Tibial artery (tissue), 4 donors: ENCODE data around the gene PRDM8.

ENCODE experiments used
- DNase-seq, 2 donors: peaks; one replicate each; pipeline ENCODE4 v3.0.0-alpha.2; 2019
- H3K27ac ChIP-seq, 2 donors: fragments of 200-600 bp; sonication (generic) in 1 of 2; 1 replicate in 1 of 2; 2 replicates in 1 of 2; pipeline ENCODE4 v1.5.1; 2018 to 2019; ENCODE audit warnings: mild to moderate bottlenecking in 1 of 2
- H3K27me3 ChIP-seq, 2 donors: fragments of 200-600 bp; sonication (generic) in 1 of 2; one replicate each; pipeline versions ENCODE4 v1.5.1 to v1.6.0; 2016 to 2019
- H3K36me3 ChIP-seq, 3 donors: fragments of 200-600 bp; sonication (generic) in 2 of 3; one replicate each; pipeline ENCODE4 v1.5.1; 2016 to 2019; ENCODE audit warnings: mild to moderate bottlenecking in 2 of 3
- H3K4me1 ChIP-seq, 4 donors: fragments of 200-600 bp; sonication (generic) in 2 of 4; 1 replicate in 3 of 4; 2 replicates in 1 of 4; pipeline ENCODE4 v1.5.1; 2016 to 2019
- H3K4me3 ChIP-seq, 2 donors: fragments of 200-600 bp; sonication (generic) in 1 of 2; 1 replicate in 1 of 2; 2 replicates in 1 of 2; pipeline ENCODE4 v1.5.1; 2018 to 2019; ENCODE audit warnings: mild to moderate bottlenecking in 2 of 2
- H3K9me3 ChIP-seq, 3 donors: fragments of 200-600 bp; sonication (generic) in 1 of 3; one replicate each; pipeline ENCODE4 v1.5.1; 2016 to 2019
- CTCF ChIP-seq, 2 experiments: fragments of 200-600 bp in 1 of 2; fragments of 450-650 bp in 1 of 2; IDR thresholded peaks; one replicate each; pipeline ENCODE4 v1.5.1; 2017 to 2019; ENCODE audit warnings: antibody characterized with exemption in 2 of 2, mild to moderate bottlenecking in 1 of 2, moderate library complexity in 1 of 2
- intact Hi-C: fragments of 100-400 bp; cut with DNase I; formaldehyde crosslinking; loops from one replicate; pipeline ENCODE4 v1.15.0; 2023; ENCODE audit warnings: low total_unique reads

PRDM8 gene

GRCh38 chr4:80188457-80188800 lies 8.9 kb upstream of the PRDM8 start:
- DNase-seq: no peak
- H3K9me3 ChIP-seq: no peaks in the 10 kb centered on the region
- no peak for TF ChIP-seq CTCF (IDR thresholded peaks at IDR 0.05)
- intact Hi-C loops: loop anchor here (10.0 kb wide), 1 partner anchor 114 kb away; the partner anchor contains the start of gene ANTXR2
- H3K36me3 ChIP-seq: no peaks in the 10 kb centered on the region
- peaks cover 0 to 47% (median 31%) of the 10 kb centered on the region in 4 donors for H3K4me1 ChIP-seq
- no peak overlapping the region for H3K27ac ChIP-seq
- H3K27me3 ChIP-seq: peaks cover 0 to 59% of the 10 kb centered on the region in 2 donors
- no peak overlapping the region for H3K4me3 ChIP-seq

GRCh38 chr4:80188801-80189458 lies 8.4 kb upstream of the PRDM8 start:
- no peak for DNase-seq
- Histone ChIP-seq H3K9me3 (no peaks in the 10 kb centered on the region), H3K36me3 (no peaks in the 10 kb centered on the region), H3K27me3 (peaks cover 0 to 64% of the 10 kb centered on the region in 2 donors), H3K4me1 (peaks cover 0 to 44% (median 28%) of the 10 kb centered on the region in 4 donors), H3K4me3 (no peak overlapping the region), H3K27ac (no peak overlapping the region)
- intact Hi-C loops: loop anchor here (10.0 kb wide), 1 partner anchor 114 kb away; the partner anchor contains the start of gene ANTXR2
- TF ChIP-seq CTCF (IDR thresholded peaks at IDR 0.05): no peak

GRCh38 chr4:80189581-80189955 lies 7.7 kb upstream of the PRDM8 start:
- Histone ChIP-seq H3K36me3 (no peaks in the 10 kb centered on the region), H3K4me1 (peaks cover 0 to 41% (median 25%) of the 10 kb centered on the region in 4 donors), H3K9me3 (no peaks in the 10 kb centered on the region), H3K4me3 (no peak overlapping the region), H3K27ac (no peak overlapping the region), H3K27me3 (peaks cover 0 to 64% of the 10 kb centered on the region in 2 donors)
- intact Hi-C loops: loop anchor here (10.0 kb wide), 1 partner anchor 115 kb away; the partner anchor contains the start of gene ANTXR2
- no peak for DNase-seq
- TF ChIP-seq CTCF (IDR thresholded peaks at IDR 0.05): no peak

GRCh38 chr4:80189956-80190677 lies 7.2 kb upstream of the PRDM8 start:
- Histone ChIP-seq H3K4me1 (peaks cover 0 to 36% (median 21%) of the 10 kb centered on the region in 4 donors), H3K27ac (no peak overlapping the region), H3K27me3 (peaks cover 0 to 66% of the 10 kb centered on the region in 2 donors), H3K36me3 (no peaks in the 10 kb centered on the region), H3K4me3 (no peak overlapping the region), H3K9me3 (no peaks in the 10 kb centered on the region)
- no peak for DNase-seq
- no peak for TF ChIP-seq CTCF (IDR thresholded peaks at IDR 0.05)
- intact Hi-C loops: loop anchor here (10.0 kb wide), 1 partner anchor 115 kb away; the partner anchor contains the start of gene ANTXR2

- H3K27me3 ChIP-seq: peaks cover 0 to 84% of the 10 kb centered on the region in 2 donors
- no peak overlapping the region for H3K27ac ChIP-seq
- intact Hi-C loops: no loop called here
These were observed 4.9 kb upstream of the PRDM8 start for GRCh38 chr4:80192252-80192866.

More at GRCh38 chr4:80192252-80192866, 4.9 kb upstream of the PRDM8 start:
- Histone ChIP-seq H3K4me1 (peaks cover 0 to 32% (median 18%) of the 10 kb centered on the region in 4 donors), H3K36me3 (no peaks in the 10 kb centered on the region), H3K9me3 (no peaks in the 10 kb centered on the region), H3K4me3 (no peak overlapping the region)
- DNase-seq: no peak
- TF ChIP-seq CTCF (IDR thresholded peaks at IDR 0.05): no peak
